ENCODE measurements around the gene PTPRN.
"Not testable (repeated sequence)": the region's sequence is repeated elsewhere in the genome, so short reads cannot be mapped to it uniquely, and the experiment has no call there.

The PTPRN gene

DNA sequence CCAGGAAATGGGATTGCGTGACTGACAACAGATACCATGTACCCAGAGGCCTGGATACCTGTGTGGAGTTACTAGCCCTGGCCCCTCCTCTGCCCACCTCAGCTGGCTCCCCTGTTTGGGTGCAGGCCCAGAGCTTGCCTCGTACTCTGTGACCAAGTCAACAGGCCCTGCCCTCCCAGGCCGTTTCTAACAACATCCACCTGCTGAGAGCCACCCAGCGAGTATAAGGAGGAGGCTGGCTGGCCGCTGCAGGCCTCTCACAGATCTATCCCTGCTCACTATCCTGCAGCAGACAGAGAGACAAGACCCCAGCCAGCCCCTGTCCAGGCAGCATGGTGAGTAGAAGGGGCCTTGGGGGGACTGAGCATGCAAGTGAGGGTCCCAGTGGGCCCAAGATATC, 43.0 kb downstream of the PTPRN start:
- Histone ChIP-seq H3K27me3 (peaks cover 26% of the 10 kb centered on the region), H3K36me3 (no peaks in the 10 kb centered on the region), H3K9me3 (no peaks in the 10 kb centered on the region), H3K4me3 (ENCODE audit: low read depth in 1 of 2, low read length in 1 of 2) (no peak overlapping the region), H3K4me1 (ENCODE audit: control insufficient read depth in 1 of 2, insufficient read depth in 1 of 2, low read depth in 1 of 2, low read length in 1 of 2) (peaks cover 10 to 12% of the 10 kb centered on the region in 2 experiments), H3K27ac (no peak overlapping the region)
- TF ChIP-seq, protein P1, sequence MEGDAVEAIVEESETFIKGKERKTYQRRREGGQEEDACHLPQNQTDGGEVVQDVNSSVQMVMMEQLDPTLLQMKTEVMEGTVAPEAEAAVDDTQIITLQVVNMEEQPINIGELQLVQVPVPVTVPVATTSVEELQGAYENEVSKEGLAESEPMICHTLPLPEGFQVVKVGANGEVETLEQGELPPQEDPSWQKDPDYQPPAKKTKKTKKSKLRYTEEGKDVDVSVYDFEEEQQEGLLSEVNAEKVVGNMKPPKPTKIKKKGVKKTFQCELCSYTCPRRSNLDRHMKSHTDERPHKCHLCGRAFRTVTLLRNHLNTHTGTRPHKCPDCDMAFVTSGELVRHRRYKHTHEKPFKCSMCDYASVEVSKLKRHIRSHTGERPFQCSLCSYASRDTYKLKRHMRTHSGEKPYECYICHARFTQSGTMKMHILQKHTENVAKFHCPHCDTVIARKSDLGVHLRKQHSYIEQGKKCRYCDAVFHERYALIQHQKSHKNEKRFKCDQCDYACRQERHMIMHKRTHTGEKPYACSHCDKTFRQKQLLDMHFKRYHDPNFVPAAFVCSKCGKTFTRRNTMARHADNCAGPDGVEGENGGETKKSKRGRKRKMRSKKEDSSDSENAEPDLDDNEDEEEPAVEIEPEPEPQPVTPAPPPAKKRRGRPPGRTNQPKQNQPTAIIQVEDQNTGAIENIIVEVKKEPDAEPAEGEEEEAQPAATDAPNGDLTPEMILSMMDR (IDR thresholded peaks at IDR 0.05), result no peak

DNA sequence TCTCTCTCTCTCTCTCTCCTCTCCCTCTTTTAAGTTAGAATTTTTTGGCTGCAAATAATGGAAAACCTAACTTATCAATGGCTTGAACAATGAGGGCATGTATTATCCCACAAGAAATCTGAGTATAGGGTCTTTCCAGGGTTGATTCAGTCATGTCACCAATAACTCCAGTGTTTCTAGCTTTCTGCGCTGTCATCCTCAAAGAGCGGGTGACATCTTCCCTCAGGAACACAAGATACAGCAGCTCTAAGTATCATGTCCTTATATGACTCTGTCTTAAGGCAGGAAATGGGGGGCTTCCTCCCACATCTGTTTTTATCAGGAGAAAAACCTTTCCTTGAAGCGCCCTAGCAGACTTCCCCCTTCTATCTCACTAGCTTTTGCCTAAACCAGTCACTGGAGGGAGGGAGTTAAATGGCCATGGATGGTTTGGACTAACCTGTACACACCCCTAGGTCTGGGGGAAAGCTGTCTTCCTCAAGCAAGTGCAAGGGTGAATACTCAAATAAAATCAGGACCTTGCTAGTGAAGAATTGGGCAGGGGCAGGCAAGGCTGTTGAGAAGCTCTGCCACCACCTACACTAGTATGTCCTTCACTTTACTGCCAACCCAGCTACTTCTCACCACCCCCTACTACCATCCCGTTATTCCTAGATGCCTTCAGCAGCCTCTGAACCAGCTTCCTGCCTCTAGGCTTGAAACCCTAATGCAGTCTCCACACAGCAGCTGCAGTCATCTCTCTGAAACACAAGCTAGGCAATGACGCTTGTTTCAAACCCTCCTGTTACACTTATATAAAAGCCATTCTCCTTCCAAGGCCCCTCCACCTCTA, 48.0 kb downstream of the PTPRN start:
- Histone ChIP-seq H3K36me3 (no peaks in the 10 kb centered on the region), H3K4me1 (ENCODE audit: control insufficient read depth in 1 of 2, insufficient read depth in 1 of 2, low read depth in 1 of 2, low read length in 1 of 2) (peaks cover 18 to 20% of the 10 kb centered on the region in 2 experiments), H3K27ac (no peak overlapping the region), H3K4me3 (ENCODE audit: low read depth in 1 of 2, low read length in 1 of 2) (no peak overlapping the region), H3K9me3 (no peaks in the 10 kb centered on the region), H3K27me3 (peaks cover 25% of the 10 kb centered on the region)
- TF ChIP-seq, protein P1 (IDR thresholded peaks at IDR 0.05), result no peak

DNA sequence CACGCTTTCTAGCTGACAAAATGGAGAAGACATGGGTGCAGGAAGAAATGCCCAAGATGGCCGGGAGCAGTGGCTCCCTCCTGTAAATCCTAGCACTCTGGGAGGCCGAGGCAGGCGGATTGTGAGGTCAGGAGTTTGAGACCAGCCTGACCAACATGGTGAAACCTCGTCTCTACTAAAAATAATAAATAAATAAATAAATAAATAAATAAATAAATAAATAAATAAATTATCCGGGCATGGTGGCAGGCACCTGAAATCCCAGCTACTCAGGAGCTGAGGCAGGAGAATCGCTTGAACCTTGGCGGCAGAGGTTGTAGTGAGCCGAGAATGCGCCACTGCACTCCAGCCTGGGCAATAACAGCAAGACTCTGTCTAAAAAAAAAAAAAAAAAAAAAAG, 50.3 kb downstream of the PTPRN start:
- H3K9me3 ChIP-seq; H3K4me3 ChIP-seq (ENCODE audit: low read depth in 1 of 2, low read length in 1 of 2); H3K36me3 ChIP-seq; H3K27ac ChIP-seq: not testable (repeated sequence)
- peaks cover 33 to 35% of the 10 kb centered on the region in 2 experiments for H3K4me1 ChIP-seq (ENCODE audit: control insufficient read depth in 1 of 2, insufficient read depth in 1 of 2, low read depth in 1 of 2, low read length in 1 of 2)
- H3K27me3 ChIP-seq, result peaks cover 25% of the 10 kb centered on the region

DNA sequence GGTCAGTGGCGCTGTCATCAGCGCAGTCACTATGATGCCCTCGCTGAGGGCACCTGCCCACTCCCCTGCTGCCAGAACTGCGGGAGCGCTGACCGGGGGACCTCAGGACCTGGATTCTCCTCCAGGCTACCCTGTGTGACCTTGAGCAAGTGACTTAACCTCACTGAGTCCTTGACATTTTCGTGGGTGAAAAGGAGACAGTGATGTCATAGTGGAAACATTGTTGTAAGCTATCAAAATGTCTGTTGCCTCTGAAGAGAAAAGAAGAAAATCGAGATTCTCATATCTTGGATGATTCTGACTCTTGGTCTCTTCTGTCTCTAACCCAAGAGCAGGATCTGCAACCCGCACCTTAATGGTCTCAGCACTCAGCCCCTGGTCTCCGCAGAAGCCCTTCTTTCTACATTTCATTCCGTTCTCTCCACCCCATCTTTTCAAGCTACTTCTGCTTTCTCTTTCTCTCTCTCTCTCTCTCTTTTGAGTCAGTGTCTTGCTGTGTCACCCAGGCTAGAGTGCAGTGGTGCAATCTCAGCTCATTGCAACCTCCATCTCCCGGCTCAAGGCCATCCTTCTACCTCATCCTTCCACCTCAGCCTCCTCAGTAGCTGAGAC, 54.5 kb downstream of the PTPRN start:
- H3K9me3 ChIP-seq, result no peaks in the 10 kb centered on the region
- peak overlapping the region; percentile 95 for H3K27ac ChIP-seq
- H3K36me3 ChIP-seq, result peaks cover 24% of the 10 kb centered on the region
- peak overlapping the region; percentile 96 to 99 for H3K4me3 ChIP-seq (ENCODE audit: low read depth in 1 of 2, low read length in 1 of 2)
- H3K4me1 ChIP-seq (ENCODE audit: control insufficient read depth in 1 of 2, insufficient read depth in 1 of 2, low read depth in 1 of 2, low read length in 1 of 2), result peaks cover 53 to 55% of the 10 kb centered on the region in 2 experiments
- H3K27me3 ChIP-seq, result peaks cover 4% of the 10 kb centered on the region
- TF ChIP-seq, protein P1 (IDR thresholded peaks at IDR 0.05), result no peak

DNA sequence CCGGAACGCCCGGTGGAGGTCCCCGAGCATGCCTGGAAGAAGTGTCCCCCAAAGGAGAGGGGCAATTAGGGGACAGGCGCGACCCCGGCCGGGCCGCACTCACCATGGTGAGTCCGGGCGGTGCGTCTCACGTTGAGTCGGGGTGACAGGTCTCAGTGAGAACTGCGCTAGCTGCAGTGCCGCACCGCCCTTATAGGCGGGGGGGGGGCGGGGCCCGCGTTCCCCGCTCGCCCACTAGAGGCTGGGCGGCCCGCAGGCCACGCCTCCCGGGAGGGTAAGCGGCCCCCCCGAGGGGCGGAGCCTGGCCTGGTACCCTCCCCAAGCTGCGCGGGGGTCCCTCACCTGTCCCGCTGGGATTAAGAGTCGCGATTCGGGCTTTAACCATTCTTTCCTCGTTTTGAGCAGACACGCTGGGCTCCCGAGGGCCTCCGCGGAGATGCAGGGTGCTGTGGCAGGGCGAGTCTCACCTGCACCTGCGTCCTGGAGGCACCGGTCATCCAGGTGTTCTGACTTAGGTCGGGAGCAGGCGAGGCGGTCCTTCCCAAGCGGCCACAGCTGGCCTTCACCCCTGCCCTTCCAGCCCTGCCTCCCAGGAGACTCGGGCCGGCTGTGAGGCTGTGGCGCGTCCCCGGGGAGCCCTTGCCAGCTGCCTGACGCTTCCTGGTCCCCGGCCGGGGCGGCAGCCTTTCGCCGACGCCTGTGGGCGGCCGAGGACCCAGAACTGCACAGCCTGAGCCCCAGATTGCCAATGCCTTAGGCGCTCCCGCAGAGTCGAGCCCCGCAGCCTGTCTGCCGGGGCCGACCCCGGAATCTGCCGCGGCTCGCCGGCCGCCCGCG, 55.2 kb downstream of the PTPRN start, which contains the start of gene TUBA4A:
Gene TUBA4A (minus strand): TSS at position 166 of the 837 bp plus-strand sequence. CDS start 60 bp downstream, at position 106.
- Histone ChIP-seq H3K27me3 (no peaks in the 10 kb centered on the region), H3K4me1 (ENCODE audit: control insufficient read depth in 1 of 2, insufficient read depth in 1 of 2, low read depth in 1 of 2, low read length in 1 of 2) (peaks cover 61 to 62% of the 10 kb centered on the region in 2 experiments), H3K9me3 (no peaks in the 10 kb centered on the region), H3K36me3 (peaks cover 31% of the 10 kb centered on the region), H3K4me3 (ENCODE audit: low read depth in 1 of 2, low read length in 1 of 2) (peak within 1 kb of the TSS; percentile 96 to 99), H3K27ac (peak within 1 kb of the TSS; percentile 95)
- TF ChIP-seq, protein P1 (IDR thresholded peaks at IDR 0.05), result peak; percentile 59
